Melanocyte of skin (primary cell): ENCODE measurements around the gene BLOC1S5. TPM values are rescaled to one million over a fixed set of nuclear protein-coding genes. Genes with fewer than 3 reads are reported as not detected.

Experiments
- total RNA-seq, 2 donors: library from RNA; depleted of rRNA; stranded (reverse); fragments of >200 nt; gene quantifications; 2 replicates each; pipeline ENCODE4 v1.2.3, GENCODE V29; 2012

Gene BLOC1S5
- 10 to 100 TPM in 1 of 2 donors, 1 to 10 TPM in 1; 9.6 to 10.3 TPM for total RNA-seq

GRCh38 chr6:8063761-8064637 is at the start of gene BLOC1S5:
BLOC1S5 (minus strand) TSS chr6:8064389; CDS start chr6:8064376, 13 bp downstream.

GRCh38 chr6:8102122-8102958 is 38.2 kb upstream of the BLOC1S5 start, which contains the start of gene EEF1E1:
EEF1E1 (minus strand) TSS chr6:8102548; CDS start chr6:8102521, 27 bp downstream.

Other genes starting within 250 kb of the BLOC1S5 start
- gene TXNDC5, start 153.6 kb downstream of the BLOC1S5 start, total RNA-seq = 100 to 1,000 TPM in 1 of 2 donors, 10 to 100 TPM in 1; 84.3 to 172 TPM
- gene EEF1E1, start 38.2 kb upstream of the BLOC1S5 start, total RNA-seq = 10 to 100 TPM; 34.4 to 51.0 TPM